HG03139 (cell line): ENCODE results near the gene IKBIP.
A peak's percentile ranks its signal among the peaks of the same experiment; 100 is the strongest.
"Not testable (repeated sequence)": the region's sequence is repeated elsewhere in the genome, so short reads cannot be mapped to it uniquely, and the experiment has no call there.

ENCODE experiments used
- ATAC-seq: cut with Tn5 transposase; IDR thresholded peaks from one replicate; pipeline ENCODE4 v1.9.1; 2021; ENCODE audit not compliant: unreplicated experiment

IKBIP gene, protein sequence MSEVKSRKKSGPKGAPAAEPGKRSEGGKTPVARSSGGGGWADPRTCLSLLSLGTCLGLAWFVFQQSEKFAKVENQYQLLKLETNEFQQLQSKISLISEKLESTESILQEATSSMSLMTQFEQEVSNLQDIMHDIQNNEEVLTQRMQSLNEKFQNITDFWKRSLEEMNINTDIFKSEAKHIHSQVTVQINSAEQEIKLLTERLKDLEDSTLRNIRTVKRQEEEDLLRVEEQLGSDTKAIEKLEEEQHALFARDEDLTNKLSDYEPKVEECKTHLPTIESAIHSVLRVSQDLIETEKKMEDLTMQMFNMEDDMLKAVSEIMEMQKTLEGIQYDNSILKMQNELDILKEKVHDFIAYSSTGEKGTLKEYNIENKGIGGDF

DNA sequence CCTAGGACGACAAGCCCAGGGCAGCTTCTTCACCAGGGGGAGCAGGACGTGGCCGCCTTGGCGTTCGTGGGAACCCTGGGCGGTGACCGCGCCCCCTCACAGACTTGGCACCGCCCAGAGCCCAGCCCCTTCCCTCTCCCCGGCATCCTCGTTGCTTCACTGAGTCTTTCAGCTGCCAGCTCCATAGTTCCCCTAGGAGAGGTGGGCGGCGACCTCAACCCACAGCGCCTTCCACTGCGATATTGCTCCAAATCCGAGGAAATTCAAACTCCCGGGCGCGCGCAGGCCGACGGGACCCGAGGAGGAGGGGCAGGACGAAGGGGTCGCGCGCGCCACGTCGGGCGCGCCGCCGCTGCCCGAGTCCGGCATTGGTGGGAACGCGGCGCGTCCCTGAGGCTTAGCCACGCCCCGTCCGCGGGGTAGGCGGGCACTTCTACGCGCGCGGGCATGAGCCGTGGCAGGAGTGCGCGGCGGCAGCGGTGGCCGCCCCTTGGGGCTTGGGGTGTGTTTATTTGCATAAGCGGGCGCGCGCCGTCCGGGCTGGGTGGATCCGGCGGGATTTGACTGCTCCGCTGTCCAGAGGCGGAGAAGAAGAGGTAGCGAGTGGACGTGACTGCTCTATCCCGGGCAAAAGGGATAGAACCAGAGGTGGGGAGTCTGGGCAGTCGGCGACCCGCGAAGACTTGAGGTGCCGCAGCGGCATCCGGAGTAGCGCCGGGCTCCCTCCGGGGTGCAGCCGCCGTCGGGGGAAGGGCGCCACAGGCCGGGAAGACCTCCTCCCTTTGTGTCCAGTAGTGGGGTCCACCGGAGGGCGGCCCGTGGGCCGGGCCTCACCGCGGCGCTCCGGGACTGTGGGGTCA lies at the start of gene IKBIP, which contains the start of gene APAF1:
TSS of gene IKBIP (minus strand) at position 77 of the 860 bp plus-strand sequence. CDS start 87 bp downstream, outside the sequence.
TSS of gene APAF1 (plus strand) at position 579 of the 860 bp plus-strand sequence. CDS start 3,070 bp downstream, outside the sequence.
- peak; percentile 83 for ATAC-seq

DNA sequence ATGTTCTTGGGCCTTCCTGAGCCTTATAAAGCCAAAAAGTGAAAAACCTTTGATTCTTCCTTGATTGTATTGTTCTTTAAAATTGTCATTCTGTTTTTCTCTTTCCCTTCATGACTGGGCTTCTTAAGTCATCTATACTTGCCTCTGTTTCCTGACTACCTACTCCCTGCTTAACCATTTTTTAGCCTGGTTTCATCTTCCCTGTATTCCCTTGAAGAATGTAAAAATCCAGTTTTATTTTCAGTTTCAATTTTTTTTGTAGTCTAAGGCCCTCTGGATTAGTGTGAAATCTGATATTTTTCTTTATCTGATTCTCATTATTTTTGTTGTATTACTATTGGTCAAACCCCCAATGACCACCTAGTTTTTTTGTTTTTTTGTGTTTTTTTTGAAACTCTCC lies 46.8 kb upstream of the IKBIP start:
- no peak for ATAC-seq

DNA sequence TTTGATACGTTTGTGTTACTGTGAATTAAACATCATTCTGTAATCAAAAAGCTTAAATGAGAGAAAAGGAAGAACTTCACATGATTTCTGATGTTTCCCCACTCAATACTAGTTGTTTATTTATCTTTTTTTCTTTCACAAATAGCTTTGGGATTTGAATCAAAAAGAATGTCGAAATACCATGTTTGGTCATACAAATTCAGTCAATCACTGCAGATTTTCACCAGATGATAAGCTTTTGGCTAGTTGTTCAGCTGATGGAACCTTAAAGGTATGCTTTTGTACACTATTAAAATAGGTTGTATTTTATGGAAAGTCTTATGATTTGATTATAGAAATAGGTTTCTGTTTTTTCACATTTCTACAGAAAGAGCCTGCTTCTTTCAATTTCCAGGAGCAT lies 42.0 kb upstream of the IKBIP start:
- ATAC-seq, result no peak

DNA sequence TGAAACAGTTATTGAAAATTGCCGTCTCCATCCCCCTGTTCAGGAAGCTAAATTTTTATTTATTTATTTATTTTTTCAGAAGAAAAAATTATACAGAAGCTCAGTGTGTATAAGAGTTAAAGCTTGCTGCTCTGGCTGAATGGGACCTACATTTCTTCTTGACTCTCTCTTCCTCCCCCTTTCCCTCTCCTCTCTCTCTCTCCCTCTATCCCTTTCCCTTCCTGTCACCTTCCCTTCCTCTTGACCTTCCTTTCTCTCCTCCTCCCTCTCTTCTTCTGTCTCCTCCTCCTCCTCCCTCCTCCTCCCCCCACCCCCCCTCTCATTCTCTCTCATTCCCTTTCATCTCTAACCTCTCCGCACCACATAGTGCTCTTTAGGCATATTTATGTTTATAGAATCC lies 39.6 kb upstream of the IKBIP start:
- no peak for ATAC-seq

DNA sequence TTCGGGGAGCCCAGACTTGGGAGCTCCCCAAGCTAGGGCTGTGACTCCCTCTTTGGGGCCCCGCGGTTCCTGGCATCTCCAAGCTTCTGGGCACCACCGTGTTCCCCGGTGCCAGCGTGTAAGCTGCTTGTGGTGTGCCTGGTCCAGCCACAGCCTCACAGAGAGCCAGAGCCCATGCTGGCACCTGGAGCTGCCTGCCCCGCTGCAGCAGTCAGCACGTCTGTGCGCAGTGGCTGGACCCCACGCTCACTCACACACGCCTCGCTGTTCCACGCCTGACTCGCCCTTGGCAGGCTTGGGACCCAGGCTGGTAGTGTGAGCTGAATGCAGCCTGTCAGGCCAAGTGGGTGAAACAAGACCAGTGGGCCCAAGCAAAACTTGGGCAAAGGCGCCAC lies 35.0 kb upstream of the IKBIP start:
- no peak for ATAC-seq

DNA sequence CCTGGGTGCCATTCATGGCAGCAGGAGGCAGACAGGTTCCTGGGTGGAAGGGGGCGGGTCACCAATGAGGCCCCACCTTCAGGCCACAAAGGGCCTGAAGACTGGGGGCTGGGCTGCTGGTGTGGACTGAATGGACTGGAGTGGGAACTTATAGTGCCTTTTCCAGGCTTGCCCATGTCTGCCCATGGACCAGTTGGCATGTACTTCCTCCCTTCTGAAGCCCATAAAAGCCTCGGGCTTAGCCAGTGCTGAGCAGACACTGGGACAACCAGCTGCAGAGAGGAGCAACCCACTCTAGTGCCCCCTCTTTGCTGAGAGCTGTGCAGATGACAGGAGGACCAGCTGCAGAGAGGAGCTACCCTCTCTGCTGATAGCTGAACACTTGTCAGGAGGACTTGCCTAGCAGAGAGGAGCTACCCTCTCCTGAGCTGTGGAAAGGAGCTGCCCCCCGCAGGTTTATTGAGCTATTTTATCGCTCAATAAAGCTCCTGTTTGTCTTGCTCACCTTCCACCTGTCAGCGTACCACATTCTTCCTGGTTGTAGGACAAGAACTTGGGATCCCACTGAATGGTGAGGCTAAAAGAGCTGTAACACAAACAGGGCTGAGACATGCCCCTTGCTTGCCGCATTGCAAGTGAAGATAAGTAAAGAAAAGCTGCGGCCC lies 34.5 kb upstream of the IKBIP start:
- no peak for ATAC-seq

DNA sequence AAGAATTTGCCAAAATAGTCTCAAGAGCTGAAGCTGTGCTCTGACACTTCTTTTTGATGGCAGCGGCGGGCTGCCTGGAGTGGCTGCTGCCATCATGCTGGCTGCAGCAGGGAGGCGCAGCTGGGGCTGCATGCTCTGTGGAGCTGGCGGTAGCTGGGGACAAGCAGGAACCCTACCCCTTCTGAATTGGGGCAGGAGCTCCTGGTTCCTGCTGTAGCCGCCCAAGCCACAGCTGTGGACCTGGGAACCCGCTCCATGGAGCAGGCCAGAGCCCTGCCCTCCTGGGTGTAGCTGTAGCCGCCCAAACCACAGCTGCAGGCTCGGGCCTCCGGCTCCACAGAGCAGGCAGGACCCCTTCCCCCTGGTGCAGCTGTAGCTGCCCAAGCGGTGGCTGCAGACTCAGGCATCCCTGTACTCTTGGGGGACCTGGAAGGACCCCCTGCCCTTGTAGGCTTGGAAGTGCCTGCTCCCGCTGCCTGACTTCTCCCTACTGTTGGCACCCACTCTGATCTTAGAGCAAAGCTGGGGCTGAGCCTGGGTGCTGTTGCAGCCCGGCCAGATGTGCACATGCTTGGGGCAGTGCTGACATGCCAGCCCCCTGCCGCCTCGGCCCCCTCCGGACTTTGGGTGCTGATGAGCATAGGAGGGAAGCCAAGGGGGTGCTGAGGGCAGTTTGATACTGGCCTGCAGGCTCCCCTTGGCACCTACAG lies 33.8 kb upstream of the IKBIP start:
- no peak for ATAC-seq

DNA sequence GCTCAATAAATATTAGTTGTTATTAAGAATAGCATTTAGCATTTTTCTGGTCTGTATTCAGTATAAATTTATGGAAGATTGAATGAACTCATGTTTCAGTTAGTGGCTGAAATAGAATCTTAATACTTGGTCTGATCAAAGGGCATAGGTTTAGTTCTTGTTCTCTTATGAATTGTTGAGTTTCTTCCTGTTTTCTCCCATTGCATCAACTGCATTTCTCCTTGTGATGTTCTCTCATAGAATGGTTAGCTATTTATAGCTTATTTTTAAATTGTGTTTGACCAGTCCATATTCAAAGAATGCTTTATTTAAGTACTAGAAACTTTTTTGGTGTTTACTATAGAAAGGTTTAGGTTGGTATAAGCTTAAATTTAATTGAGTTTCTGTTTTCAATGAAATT lies 30.3 kb upstream of the IKBIP start:
- no peak for ATAC-seq

DNA sequence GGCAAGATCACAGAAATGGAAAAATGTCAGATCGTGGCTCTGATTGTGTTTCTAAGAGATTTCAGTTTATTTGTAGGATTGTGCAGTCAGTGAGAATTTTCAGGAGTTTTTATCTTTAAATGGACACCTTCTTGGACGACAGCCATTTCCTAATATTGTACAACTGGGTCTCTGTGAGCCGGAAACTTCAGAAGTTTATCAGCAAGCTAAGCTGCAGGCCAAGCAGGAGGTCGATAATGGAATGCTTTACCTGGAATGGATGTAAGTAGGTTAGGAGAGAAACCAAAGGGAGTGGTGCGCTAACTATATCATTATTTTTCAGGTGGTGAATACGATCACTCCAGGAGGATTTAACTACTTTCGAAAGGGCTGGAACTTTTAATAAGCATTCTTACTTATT lies 26.9 kb upstream of the IKBIP start:
- no peak for ATAC-seq

DNA sequence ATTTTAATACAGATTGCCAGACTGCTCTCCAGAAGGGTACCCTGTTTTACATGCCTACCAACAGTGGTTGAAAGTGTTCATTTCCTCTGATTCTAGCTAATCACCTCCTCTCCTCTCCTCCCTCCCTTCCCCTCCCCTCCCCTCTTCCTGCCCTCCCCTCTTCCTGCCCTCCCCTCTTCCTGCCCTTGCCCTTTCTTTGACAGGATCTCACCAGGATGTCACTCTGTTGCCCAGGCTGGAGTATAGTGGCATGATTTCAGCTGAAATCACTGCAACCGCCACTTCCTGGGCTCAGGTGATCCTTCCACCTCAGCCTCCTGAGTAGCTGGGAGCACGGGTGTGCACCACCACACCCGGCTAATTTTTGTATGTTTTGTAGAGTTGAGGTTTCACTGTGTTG lies 25.2 kb upstream of the IKBIP start:
- ATAC-seq, result no peak

DNA sequence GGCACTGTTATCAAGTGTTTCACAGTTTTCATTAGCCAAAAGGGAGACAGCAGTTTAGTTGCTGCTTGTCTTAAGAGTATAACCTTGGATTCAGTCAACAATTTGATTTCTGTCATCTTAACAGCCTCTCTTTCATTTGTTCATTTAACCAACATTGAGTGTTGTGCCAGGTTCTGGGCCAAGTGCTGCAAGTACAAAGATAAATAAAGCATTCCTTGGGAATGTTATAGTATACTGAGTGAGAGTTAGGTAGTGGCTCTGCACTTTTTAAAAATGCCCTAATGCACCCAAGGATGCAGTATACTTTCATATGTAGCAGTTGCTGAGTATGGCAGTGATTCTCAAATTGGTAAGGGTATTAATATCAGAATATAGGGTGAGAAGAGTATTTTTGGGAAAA lies 15.9 kb upstream of the IKBIP start:
- ATAC-seq, result no peak

DNA sequence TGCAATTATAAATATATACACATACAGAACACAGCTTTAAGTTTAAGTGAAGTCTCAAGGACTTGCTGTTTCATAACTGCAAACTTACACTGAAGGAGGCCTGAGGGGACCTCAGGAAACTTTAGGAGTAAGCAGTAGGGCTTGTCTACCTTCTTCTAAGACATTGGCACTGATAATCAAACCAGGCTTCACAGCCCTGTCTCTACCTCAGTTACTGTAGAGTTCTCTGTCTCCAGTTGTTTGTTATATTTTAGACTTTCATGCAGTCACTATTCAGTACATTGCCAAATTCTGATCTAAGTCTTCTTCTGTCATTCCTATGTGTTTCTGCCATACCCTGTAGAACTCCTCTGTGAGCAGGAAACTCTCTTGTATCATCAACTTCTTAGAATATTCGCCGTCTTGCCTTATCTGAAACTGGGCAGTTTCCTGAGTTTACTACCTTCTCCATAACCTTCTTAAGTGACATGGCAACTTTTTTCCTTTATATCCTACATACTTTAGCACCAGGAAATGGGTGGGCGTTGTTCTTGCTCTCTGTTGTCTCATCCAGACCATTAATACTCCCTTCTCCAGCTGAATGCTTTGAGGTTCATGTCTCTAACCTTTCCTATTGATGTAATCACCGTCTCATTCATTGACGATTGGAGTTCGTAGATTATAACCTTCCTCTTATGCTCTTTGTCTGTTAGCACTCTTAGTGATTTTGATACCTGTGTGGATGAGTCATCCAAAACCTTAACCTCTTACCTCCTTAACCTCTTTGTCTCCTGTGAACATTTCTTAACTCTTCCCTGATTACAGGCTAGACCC lies 11.9 kb upstream of the IKBIP start:
- ATAC-seq, result no peak

DNA sequence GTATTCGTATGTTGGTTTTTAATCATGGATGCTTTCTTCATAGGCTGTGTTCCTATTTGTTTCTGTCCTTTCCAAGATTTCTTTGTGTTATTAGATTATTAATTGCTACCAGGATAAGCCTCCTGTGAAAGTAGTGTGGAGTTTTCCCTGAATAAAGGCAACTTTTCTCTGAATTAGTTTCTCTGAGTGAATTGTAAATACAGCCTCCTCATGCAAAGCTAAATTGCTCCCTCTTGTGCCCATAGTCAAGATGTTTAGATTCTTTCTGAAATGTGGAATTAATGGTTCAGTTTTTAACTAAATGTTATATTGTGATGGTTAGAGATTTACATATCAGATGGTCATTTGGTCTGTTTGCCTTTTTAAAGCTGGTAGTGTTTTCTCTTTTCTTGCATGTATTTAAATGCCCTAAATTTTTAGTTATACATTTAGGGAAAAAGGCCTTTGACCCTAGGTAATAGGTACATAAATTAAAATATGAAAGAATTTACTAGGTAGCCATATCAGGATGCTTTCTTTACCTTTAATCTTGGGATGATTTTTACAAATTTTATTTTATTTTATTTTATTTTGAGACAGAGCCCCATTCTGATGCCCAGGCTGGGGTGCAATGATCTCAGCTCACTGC lies 9.4 kb upstream of the IKBIP start:
- ATAC-seq, result no peak

DNA sequence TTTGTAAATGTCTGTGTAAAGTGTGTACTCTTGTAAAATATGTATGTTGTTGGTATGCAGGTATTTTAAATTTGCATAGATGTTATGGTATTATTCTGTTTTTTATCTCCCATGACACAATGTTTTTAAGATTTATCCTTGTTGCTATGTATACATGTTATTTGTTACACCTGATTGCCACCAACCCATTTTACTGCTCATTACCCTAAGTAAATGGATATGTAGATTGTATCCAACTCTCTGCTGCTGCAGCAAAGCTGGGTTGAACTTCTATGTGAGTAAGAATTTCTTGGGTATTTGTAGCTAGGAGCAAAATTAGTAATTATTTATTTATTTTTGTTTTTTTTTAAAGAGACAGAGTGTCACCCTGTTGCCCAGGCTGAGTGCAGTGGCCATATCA lies 6.7 kb upstream of the IKBIP start:
- no peak for ATAC-seq

DNA sequence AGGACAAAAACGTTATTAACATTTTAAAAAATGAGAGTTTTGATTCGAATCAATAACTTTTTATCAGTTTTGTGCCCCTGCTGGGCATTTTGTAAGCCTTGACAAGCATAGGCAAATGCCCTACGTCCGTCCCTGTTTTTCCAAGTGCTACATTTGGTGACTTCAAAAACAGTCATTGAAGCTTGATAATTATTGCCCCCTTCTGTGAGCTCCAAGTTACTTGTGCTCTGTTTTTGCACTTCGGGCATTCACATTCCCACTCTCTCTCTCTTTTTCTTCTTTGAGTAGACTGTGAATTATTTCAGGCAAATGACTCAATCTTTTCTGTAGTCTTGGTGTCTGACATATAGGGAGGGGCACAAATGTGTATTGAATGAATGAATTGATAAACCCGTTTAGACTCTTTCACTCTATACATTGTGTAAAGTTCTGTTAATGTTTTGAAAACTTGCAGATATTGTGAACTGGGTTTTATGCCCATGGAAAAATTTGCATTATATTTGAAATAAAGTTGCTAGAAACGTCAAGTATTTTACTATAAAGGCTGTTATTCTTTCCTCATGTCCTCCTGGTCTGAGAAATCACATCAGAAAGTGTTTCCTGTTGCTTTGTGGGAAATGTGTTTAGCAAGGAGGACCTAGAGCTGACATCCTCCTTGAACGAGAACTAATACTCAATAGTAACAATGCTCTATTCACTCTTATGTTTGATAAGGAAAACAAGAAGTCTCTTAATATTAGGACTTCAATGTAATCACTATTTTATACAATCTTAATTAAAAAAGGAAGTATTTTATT lies 1.9 kb upstream of the IKBIP start:
- ATAC-seq, result no peak

DNA sequence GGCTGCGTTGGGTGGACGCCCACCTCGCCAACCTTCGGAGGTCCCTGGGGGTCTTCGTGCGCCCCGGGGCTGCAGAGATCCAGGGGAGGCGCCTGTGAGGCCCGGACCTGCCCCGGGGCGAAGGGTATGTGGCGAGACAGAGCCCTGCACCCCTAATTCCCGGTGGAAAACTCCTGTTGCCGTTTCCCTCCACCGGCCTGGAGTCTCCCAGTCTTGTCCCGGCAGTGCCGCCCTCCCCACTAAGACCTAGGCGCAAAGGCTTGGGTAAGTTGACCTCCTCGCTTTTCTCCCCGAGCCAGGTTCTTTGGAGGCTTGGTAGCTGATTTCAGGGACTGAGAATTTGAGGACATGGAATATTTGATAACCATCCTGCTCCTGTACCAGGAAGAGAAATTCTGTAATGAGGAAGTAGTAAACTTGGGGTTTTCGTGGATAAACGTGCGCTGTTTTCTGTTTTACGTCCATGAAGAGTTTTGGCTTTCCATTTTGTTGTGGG lies 1.0 kb upstream of the IKBIP start:
- no peak for ATAC-seq

DNA sequence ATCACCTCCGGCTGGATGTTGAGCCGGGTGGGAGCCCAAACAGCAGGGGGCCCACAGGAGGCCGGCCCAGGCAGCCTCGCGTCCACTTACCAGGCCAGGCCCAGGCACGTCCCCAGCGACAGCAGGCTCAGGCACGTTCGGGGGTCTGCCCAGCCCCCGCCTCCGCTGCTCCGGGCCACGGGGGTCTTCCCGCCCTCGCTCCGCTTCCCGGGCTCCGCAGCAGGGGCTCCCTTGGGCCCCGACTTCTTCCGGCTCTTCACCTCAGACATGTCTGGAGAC lies 216 bp downstream of the IKBIP start:
- no peak for ATAC-seq

DNA sequence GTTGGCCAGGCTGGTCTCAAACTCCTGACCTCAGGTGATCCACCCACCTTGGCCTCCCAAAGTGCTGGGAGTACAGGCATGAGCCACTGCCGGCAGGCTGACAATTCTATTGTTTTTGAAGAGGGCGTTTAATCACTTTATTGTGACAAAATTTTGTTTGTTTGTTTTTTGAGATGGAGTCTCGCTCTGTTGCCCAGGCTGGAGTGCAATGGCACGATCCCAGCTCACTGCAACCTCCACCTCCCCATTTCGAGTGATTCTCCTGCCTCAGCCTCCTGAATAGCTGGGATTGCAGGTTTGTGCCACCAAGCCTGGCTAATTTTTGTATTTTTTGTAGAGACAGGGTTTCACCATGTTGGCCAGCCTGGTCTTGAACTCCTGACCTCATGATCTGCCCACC lies 1.8 kb downstream of the IKBIP start:
- ATAC-seq, result not testable (repeated sequence)

DNA sequence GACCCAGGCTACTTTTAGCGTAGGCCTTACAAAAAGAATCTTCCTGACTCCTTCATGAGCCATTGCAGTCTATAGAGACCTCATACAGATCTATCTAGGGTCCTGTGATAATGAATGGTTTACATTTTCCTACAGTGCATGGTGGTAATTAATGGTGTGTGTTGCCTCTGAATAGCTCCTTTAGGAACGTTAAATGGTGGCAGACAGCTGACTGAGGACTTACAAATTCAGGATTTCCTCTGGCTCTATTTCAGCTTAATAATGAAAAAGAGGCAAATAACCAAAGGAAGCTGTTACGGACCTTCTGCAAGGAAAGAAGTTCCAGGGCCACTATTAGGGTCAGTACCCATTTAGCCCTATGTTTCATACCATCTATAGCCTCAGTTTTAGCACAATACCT lies 5.1 kb downstream of the IKBIP start:
- ATAC-seq, result no peak
